OCI-LY7 (cell line): Measurements from ENCODE around the gene MAST1.

ENCODE experiments used
- CTCF ChIP-seq: fragments of 200-600 bp; sonication (generic); conservative IDR thresholded peaks from 2 replicates; pipeline ENCODE4 v1.5.1; 2014; ENCODE audit warnings: mild to moderate bottlenecking, antibody characterized with exemption, low read length, moderate library complexity, mixed read lengths
- EZH2phosphoT487 ChIP-seq: fragments of 200-600 bp; sonication (generic); IDR thresholded peaks from 2 replicates; pipeline ENCODE4 v1.6.1; 2018; ENCODE audit warnings: low read depth, borderline replicate concordance, mild to moderate bottlenecking, mixed run types, antibody characterized with exemption, low read length, moderate library complexity, mixed read lengths

- no peak for TF ChIP-seq CTCF
- TF ChIP-seq EZH2phosphoT487: no peak
These were observed 9.8 kb upstream of the MAST1 start for GRCh38 chr19:12828494-12828893.
